ENCODE data around the gene CRHR1. TPM values are rescaled to one million over a fixed set of nuclear protein-coding genes. Genes with fewer than 3 reads are reported as not detected.

The CRHR1 gene
- total RNA-seq, 4 donors from 2014 or later, result 1.5 to 24.7 (median 7.4) TPM

DNA sequence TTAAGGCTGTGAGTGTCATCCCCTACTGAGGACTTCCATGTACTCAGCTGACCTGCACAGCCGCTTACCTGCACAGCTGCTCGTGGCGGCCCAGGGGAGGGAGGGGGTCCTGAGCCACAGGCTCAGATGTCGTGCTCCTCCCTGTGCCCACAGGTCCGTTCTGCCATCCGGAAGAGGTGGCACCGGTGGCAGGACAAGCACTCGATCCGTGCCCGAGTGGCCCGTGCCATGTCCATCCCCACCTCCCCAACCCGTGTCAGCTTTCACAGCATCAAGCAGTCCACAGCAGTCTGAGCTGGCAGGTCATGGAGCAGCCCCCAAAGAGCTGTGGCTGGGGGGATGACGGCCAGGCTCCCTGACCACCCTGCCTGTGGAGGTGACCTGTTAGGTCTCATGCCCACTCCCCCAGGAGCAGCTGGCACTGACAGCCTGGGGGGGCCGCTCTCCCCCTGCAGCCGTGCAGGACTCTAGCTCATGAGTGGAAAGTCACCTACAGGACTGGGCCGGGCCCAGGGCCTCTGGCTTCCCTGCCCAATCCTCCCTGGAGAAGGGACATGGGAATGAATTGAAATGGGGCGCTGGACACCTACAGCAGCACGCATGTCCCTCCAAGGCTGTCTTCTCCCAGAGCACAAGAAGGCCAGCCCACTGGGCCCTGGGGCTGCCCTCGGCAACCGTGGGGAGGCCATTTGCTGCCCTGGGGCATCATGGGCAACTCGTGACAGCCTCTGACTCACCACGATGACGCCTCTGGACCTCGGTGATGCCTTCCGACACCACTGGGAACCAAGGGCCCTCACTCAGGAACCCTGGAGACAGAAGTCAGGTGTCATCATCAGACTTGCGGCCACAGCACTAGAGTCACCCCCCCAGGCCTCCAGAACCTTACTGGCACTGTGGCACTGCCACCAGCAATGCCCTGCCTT lies 50.6 kb downstream of the CRHR1 start:
- no peak overlapping the region for H3K27ac ChIP-seq
- no peak overlapping the region for H3K4me3 ChIP-seq
- TF ChIP-seq POLR2A (IDR thresholded peaks at IDR 0.05), result no peak
- TF ChIP-seq CTCF (IDR thresholded peaks at IDR 0.05), result no peak
- H3K4me1 ChIP-seq, result no peaks in the 10 kb centered on the region
- no peaks in the 10 kb centered on the region for H3K36me3 ChIP-seq
- no peaks in the 10 kb centered on the region for H3K27me3 ChIP-seq
- intact Hi-C loops (cut with DNase I; ENCODE audit: low total_unique reads), result loop anchor here (5.0 kb wide), 1 partner anchor 192 kb away; no protein-coding TSS in a partner anchor
- H3K9me3 ChIP-seq, result no peaks in the 10 kb centered on the region
- DNase-seq, result no peak

GRCh38 chr17:45835481-45835880 lies 51.4 kb downstream of the CRHR1 start:
- H3K36me3 ChIP-seq, result no peaks in the 10 kb centered on the region
- intact Hi-C loops (cut with DNase I; ENCODE audit: low total_unique reads), result no loop called here
- no peak overlapping the region for H3K27ac ChIP-seq
- no peak for DNase-seq
- no peaks in the 10 kb centered on the region for H3K9me3 ChIP-seq
- no peak overlapping the region for H3K4me3 ChIP-seq
- H3K27me3 ChIP-seq, result no peaks in the 10 kb centered on the region
- no peaks in the 10 kb centered on the region for H3K4me1 ChIP-seq
- TF ChIP-seq POLR2A (IDR thresholded peaks at IDR 0.05), result no peak
- no peak for TF ChIP-seq CTCF (IDR thresholded peaks at IDR 0.05)

- H3K9me3 ChIP-seq, result no peaks in the 10 kb centered on the region
- no peak overlapping the region for H3K27ac ChIP-seq
- H3K27me3 ChIP-seq, result no peaks in the 10 kb centered on the region
- H3K4me1 ChIP-seq, result no peaks in the 10 kb centered on the region
- no peaks in the 10 kb centered on the region for H3K36me3 ChIP-seq
- no peak for TF ChIP-seq POLR2A (IDR thresholded peaks at IDR 0.05)
- no peak for TF ChIP-seq CTCF (IDR thresholded peaks at IDR 0.05)
- DNase-seq, result no peak
- H3K4me3 ChIP-seq, result no peak overlapping the region
- intact Hi-C loops (cut with DNase I; ENCODE audit: low total_unique reads), result no loop called here
Observed at GRCh38 chr17:45836047-45837044, 52.2 kb downstream of the CRHR1 start.

DNA sequence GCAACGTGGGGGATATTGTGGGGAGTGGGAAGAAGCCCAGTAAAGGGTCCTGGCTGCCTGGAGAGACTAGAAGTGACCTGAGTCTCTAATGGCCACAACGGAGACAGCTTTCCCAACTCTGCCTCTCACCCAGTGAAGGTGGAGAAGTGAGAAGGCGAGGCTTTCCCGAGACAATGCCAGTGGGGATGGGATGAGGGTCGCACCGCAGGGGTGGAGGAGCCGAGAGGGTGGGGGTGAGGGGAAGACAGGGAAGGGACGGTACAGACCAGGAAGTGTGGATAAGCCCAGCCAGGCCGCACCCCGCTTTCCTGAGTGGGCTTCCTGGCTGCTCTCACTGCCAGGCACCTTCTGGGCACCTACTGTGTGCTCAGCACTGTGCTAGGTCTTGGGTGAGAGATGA lies 53.1 kb downstream of the CRHR1 start:
- intact Hi-C loops (cut with DNase I; ENCODE audit: low total_unique reads), result no loop called here
- no peak for DNase-seq

More for the DNA sequence above, 53.1 kb downstream of the CRHR1 start:
- TF ChIP-seq CTCF (IDR thresholded peaks at IDR 0.05) (no peak), POLR2A (IDR thresholded peaks at IDR 0.05) (no peak)
- Histone ChIP-seq H3K36me3 (no peaks in the 10 kb centered on the region), H3K4me1 (no peaks in the 10 kb centered on the region), H3K9me3 (no peaks in the 10 kb centered on the region), H3K4me3 (no peak overlapping the region), H3K27me3 (no peaks in the 10 kb centered on the region), H3K27ac (no peak overlapping the region)

Measured in uterus (tissue), 4 donors.